Breast epithelium (tissue), 4 donors: ENCODE results near the gene RDH13. TPM values are rescaled to one million over a fixed set of nuclear protein-coding genes. Genes with fewer than 3 reads are reported as not detected.
"Not testable (repeated sequence)": the region's sequence is repeated elsewhere in the genome, so short reads cannot be mapped to it uniquely, and the experiment has no call there.

Experiments used
- DNase-seq, 2 donors: peaks; one replicate each; pipeline ENCODE4 v3.0.0-alpha.2; 2019; ENCODE audit warnings: low spot score in 2 of 2
- H3K27ac ChIP-seq, 2 donors: fragments of 200-600 bp; sonication (generic) in 1 of 2; one replicate each; pipeline ENCODE4 v1.5.1; 2016 to 2019; ENCODE audit warnings: mild to moderate bottlenecking in 1 of 2
- H3K27me3 ChIP-seq, 2 donors: fragments of 200-600 bp; sonication (generic) in 1 of 2; one replicate each; pipeline versions ENCODE4 v1.5.1 to v1.6.0; 2017 to 2019; ENCODE audit warnings: control low read depth in 1 of 2, mild to moderate bottlenecking in 1 of 2
- H3K36me3 ChIP-seq: fragments of 200-600 bp; one replicate; pipeline ENCODE4 v1.5.1; 2019
- H3K4me1 ChIP-seq, 2 donors: fragments of 200-600 bp; sonication (generic); one replicate each; pipeline ENCODE4 v1.5.1; 2016 to 2019; ENCODE audit warnings: control low read depth in 1 of 2
- H3K4me3 ChIP-seq, 3 donors: fragments of 200-600 bp; sonication (generic); 1 replicate in 2 of 3; 2 replicates in 1 of 3; pipeline ENCODE4 v1.5.1; 2016 to 2019; ENCODE audit warnings: mild to moderate bottlenecking in 3 of 3, moderate library complexity in 2 of 3
- H3K9me3 ChIP-seq, 2 donors: fragments of 200-600 bp; sonication (generic) in 1 of 2; one replicate each; pipeline ENCODE4 v1.5.1; 2016 to 2019; ENCODE audit warnings: control low read depth in 1 of 2
- CTCF ChIP-seq, 3 donors: fragments of 450-650 bp; IDR thresholded peaks; one replicate each; pipeline ENCODE4 v1.5.1; 2016 to 2017; ENCODE audit warnings: antibody characterized with exemption in 3 of 3, mild to moderate bottlenecking in 3 of 3, moderate library complexity in 3 of 3
- POLR2A ChIP-seq: fragments of 450-650 bp; IDR thresholded peaks from one replicate; pipeline ENCODE4 v1.6.1; 2016; ENCODE audit warnings: antibody characterized with exemption, mild to moderate bottlenecking, moderate library complexity
- POLR2AphosphoS5 ChIP-seq, 3 donors: sonication (generic); formaldehyde crosslinking; IDR thresholded peaks; one replicate each; pipeline ENCODE4 v1.6.1; 2017; ENCODE audit warnings: antibody characterized with exemption in 3 of 3
- intact Hi-C: fragments of 100-400 bp; cut with DNase I; formaldehyde crosslinking; loops from one replicate; pipeline ENCODE4 v1.15.1; 2023; ENCODE audit warnings: low total_unique reads
- total RNA-seq, 3 donors: library from RNA; depleted of rRNA; stranded (reverse); fragments of >200 nt; gene quantifications; one replicate each; pipeline ENCODE4 v1.1.0, GENCODE V29; 2016

RDH13 gene
- total RNA-seq, 3 donors from 2014 or later, result 11.4 to 33.4 (median 22.3) TPM

- Histone ChIP-seq H3K4me3 (no peak overlapping the region), H3K36me3 (peaks cover 4% of the 10 kb centered on the region), H3K27me3 (no peaks in the 10 kb centered on the region), H3K27ac (no peak overlapping the region), H3K4me1 (no peaks in the 10 kb centered on the region), H3K9me3 (no peaks in the 10 kb centered on the region)
- intact Hi-C loops, result no loop called here
- DNase-seq, result no peak
- TF ChIP-seq POLR2A (no peak), CTCF (IDR thresholded peaks at IDR 0.05) (no peak), POLR2AphosphoS5 (IDR thresholded peaks at IDR 0.05) (no peak)
Measured at GRCh38 chr19:55041627-55042343, 21.2 kb downstream of the RDH13 start.

- Histone ChIP-seq H3K9me3 (no peaks in the 10 kb centered on the region), H3K36me3 (no peaks in the 10 kb centered on the region), H3K27me3 (no peaks in the 10 kb centered on the region), H3K4me3 (no peak overlapping the region), H3K27ac (no peak overlapping the region), H3K4me1 (no peaks in the 10 kb centered on the region)
- no peak for DNase-seq
- intact Hi-C loops, result no loop called here
- no peak for TF ChIP-seq CTCF (IDR thresholded peaks at IDR 0.05)
- no peak for TF ChIP-seq POLR2AphosphoS5 (IDR thresholded peaks at IDR 0.05)
- no peak for TF ChIP-seq POLR2A
Measured at GRCh38 chr19:55041244-55041626, 21.7 kb downstream of the RDH13 start.

GRCh38 chr19:55040654-55041053 is 22.3 kb downstream of the RDH13 start:
- H3K4me1 ChIP-seq, H3K36me3 ChIP-seq, H3K4me3 ChIP-seq, H3K27me3 ChIP-seq, H3K9me3 ChIP-seq, intact Hi-C loops, H3K27ac ChIP-seq, DNase-seq: not testable (repeated sequence)

- DNase-seq, H3K4me1 ChIP-seq, H3K9me3 ChIP-seq, intact Hi-C loops, H3K27ac ChIP-seq, H3K27me3 ChIP-seq, H3K4me3 ChIP-seq, H3K36me3 ChIP-seq: not testable (repeated sequence)
Measured at GRCh38 chr19:55037603-55038002, 25.3 kb downstream of the RDH13 start.

- DNase-seq, result no peak
- H3K4me3 ChIP-seq, result no peak overlapping the region
- intact Hi-C loops, result no loop called here
- H3K27me3 ChIP-seq, result no peaks in the 10 kb centered on the region
- H3K27ac ChIP-seq, result no peak overlapping the region
- no peaks in the 10 kb centered on the region for H3K4me1 ChIP-seq
- TF ChIP-seq POLR2AphosphoS5 (IDR thresholded peaks at IDR 0.05) (no peak), POLR2A (no peak), CTCF (IDR thresholded peaks at IDR 0.05) (no peak)
- no peaks in the 10 kb centered on the region for H3K36me3 ChIP-seq
- H3K9me3 ChIP-seq, result no peaks in the 10 kb centered on the region
Measured at GRCh38 chr19:55036058-55036457, 26.9 kb downstream of the RDH13 start.

- H3K27ac ChIP-seq, result no peak overlapping the region
- no peaks in the 10 kb centered on the region for H3K9me3 ChIP-seq
- TF ChIP-seq CTCF (IDR thresholded peaks at IDR 0.05) (no peak), POLR2A (no peak), POLR2AphosphoS5 (IDR thresholded peaks at IDR 0.05) (no peak)
- no peak for DNase-seq
- no peak overlapping the region for H3K4me3 ChIP-seq
- H3K4me1 ChIP-seq, result no peaks in the 10 kb centered on the region
- H3K36me3 ChIP-seq, result no peaks in the 10 kb centered on the region
- intact Hi-C loops, result no loop called here
- H3K27me3 ChIP-seq, result no peaks in the 10 kb centered on the region
Measured at GRCh38 chr19:55034751-55035150, 28.2 kb downstream of the RDH13 start.

GRCh38 chr19:55032976-55033643 is 29.8 kb downstream of the RDH13 start:
- H3K4me3 ChIP-seq, H3K9me3 ChIP-seq, DNase-seq, H3K4me1 ChIP-seq, H3K27me3 ChIP-seq, intact Hi-C loops, H3K36me3 ChIP-seq, H3K27ac ChIP-seq: not testable (repeated sequence)
